ENCODE measurements around the gene ARFGEF2.

Gene ARFGEF2

GRCh38 chr20:48921883-48922820 is 641 bp downstream of the ARFGEF2 start:
- CTCF ChIA-PET = interaction anchor here (1.0 to 1.7 kb wide), 2 partner anchors 265 to 301 kb away, joined by 3 to 6 read pairs; no protein-coding TSS in a partner anchor
- POLR2A ChIA-PET = interaction anchor here (0.6 to 1.4 kb wide), 3 partner anchors 16 to 62 kb away, joined by 3 to 4 read pairs (median 3); no protein-coding TSS in a partner anchor
- TF ChIP-seq FOXM1 (IDR thresholded peaks at IDR 0.05; ENCODE audit: borderline replicate concordance) = no peak
- TF ChIP-seq NFRKB (IDR thresholded peaks at IDR 0.05) = no peak
- no peak for TF ChIP-seq CTBP1 (IDR thresholded peaks at IDR 0.05; ENCODE audit: borderline replicate concordance)
- no peak for DNase-seq (ENCODE audit: extremely low spot score)

- ChIA-PET POLR2A (interaction anchor here (0.7 kb wide), 1 partner anchor 18 kb away, joined by 3 read pairs; no protein-coding TSS in a partner anchor), CTCF (interaction anchor here (1.7 kb wide), 1 partner anchor 266 kb away, joined by 6 read pairs; no protein-coding TSS in a partner anchor)
- no peak for DNase-seq (ENCODE audit: extremely low spot score)
- no peak for TF ChIP-seq HDGF (IDR thresholded peaks at IDR 0.05; ENCODE audit: borderline replicate concordance)
- TF ChIP-seq PKNOX1 (IDR thresholded peaks at IDR 0.05) = no peak
- no peak for TF ChIP-seq SP1 (IDR thresholded peaks at IDR 0.05)
- no peak for TF ChIP-seq SUZ12 (IDR thresholded peaks at IDR 0.05)
- TF ChIP-seq BHLHE40 (IDR thresholded peaks at IDR 0.05; ENCODE audit: borderline replicate concordance) = no peak
- no peak for TF ChIP-seq FOXA1 (IDR thresholded peaks at IDR 0.05)
- no peak for TF ChIP-seq FOXM1 (IDR thresholded peaks at IDR 0.05; ENCODE audit: borderline replicate concordance)
- TF ChIP-seq TARDBP (IDR thresholded peaks at IDR 0.05) = no peak
- no peak for TF ChIP-seq CTBP1 (IDR thresholded peaks at IDR 0.05; ENCODE audit: borderline replicate concordance)
- no peak for TF ChIP-seq FOXK2 (IDR thresholded peaks at IDR 0.05)
- no peak for TF ChIP-seq NFRKB (IDR thresholded peaks at IDR 0.05)
- no peak for TF ChIP-seq LEF1 (IDR thresholded peaks at IDR 0.05; ENCODE audit: borderline replicate concordance)
- TF ChIP-seq ZNF384 (IDR thresholded peaks at IDR 0.05) = no peak
- no peak for TF ChIP-seq ELF4 (IDR thresholded peaks at IDR 0.05)
- TF ChIP-seq L3MBTL2 (conservative IDR thresholded peaks at IDR 0.05) = no peak
- no peak for TF ChIP-seq ARNT (IDR thresholded peaks at IDR 0.05)
Measured at GRCh38 chr20:48923149-48923718, 1.7 kb downstream of the ARFGEF2 start.

DNA sequence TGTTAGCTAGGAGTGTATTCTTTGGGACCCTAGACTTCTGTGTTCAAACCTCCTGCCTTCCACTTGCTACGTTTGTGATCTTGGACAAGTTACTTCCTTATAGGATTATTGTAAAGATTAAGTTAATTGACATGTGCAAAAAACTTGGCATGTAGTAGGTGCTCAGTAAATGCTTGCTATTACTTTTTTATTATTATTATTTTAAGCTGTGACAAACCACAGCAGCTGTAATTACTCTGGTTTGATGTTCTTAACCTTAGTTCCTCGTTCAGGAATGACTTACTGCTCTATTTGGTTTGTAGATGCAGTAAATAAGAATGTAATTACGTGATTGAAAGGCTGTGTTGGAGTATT is 3.2 kb downstream of the ARFGEF2 start:
- POLR2A ChIA-PET = no interaction called here

DNA sequence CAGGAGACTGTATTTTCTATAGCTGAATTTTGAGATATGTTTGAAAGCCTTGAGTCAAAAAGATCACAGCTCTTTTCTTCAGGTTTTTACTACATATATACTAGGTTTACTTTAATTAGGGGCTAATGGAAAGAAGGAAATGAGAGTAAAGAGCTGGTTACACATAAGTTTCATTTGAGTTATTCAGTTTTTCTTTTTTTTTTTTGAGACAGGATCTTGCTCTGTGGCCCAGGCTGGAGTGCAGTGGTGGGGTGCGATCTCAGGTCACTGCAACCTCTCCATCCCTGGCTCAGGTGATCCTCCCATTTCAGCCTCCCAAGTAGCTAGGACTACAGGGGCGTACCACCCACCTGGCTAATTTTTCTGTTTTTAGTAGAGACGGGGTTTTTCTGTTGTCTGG is 4.8 kb downstream of the ARFGEF2 start:
- CTCF ChIA-PET = no interaction called here
- TF ChIP-seq PKNOX1 (IDR thresholded peaks at IDR 0.05) (no peak), HDGF (IDR thresholded peaks at IDR 0.05; ENCODE audit: borderline replicate concordance) (no peak), BHLHE40 (IDR thresholded peaks at IDR 0.05; ENCODE audit: borderline replicate concordance) (no peak), L3MBTL2 (conservative IDR thresholded peaks at IDR 0.05) (no peak), FOXM1 (IDR thresholded peaks at IDR 0.05; ENCODE audit: borderline replicate concordance) (no peak), ZNF384 (IDR thresholded peaks at IDR 0.05) (no peak), TARDBP (IDR thresholded peaks at IDR 0.05) (no peak)
- POLR2A ChIA-PET = no interaction called here
- no peak for DNase-seq (ENCODE audit: extremely low spot score)

More for the DNA sequence above, 3.2 kb downstream of the ARFGEF2 start:
- TF ChIP-seq HDGF (IDR thresholded peaks at IDR 0.05; ENCODE audit: borderline replicate concordance) (no peak), SUZ12 (IDR thresholded peaks at IDR 0.05) (no peak), BHLHE40 (IDR thresholded peaks at IDR 0.05; ENCODE audit: borderline replicate concordance) (no peak)
- DNase-seq (ENCODE audit: extremely low spot score) = no peak
- CTCF ChIA-PET = interaction anchor here (0.6 kb wide), 1 partner anchor 82 kb away, joined by 4 read pairs; no protein-coding TSS in a partner anchor

DNA sequence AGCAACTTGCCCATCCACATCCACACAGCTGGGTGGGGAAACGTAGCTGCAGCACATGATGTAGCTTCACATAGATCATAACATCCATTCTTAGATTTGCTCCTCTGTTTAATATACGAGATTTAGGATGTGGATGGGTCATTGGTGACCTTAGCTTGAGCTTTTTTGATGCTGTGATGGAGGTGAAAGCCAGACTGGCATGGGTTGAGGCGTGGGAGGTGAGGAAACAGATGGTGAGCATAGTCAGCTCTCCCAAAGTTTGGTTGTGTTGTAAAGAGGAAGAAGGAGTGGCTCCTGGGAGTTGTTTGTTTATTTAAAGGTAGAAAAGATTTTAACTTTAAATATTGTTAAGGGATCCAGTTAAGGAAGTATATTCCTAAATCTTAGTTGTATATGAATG is 5.3 kb downstream of the ARFGEF2 start:
- TF ChIP-seq SP1 (IDR thresholded peaks at IDR 0.05) (no peak), FOXK2 (IDR thresholded peaks at IDR 0.05) (no peak), TARDBP (IDR thresholded peaks at IDR 0.05) (no peak), CTBP1 (IDR thresholded peaks at IDR 0.05; ENCODE audit: borderline replicate concordance) (no peak), BHLHE40 (IDR thresholded peaks at IDR 0.05; ENCODE audit: borderline replicate concordance) (no peak), ZNF384 (IDR thresholded peaks at IDR 0.05) (no peak), HDGF (IDR thresholded peaks at IDR 0.05; ENCODE audit: borderline replicate concordance) (no peak), ELF4 (IDR thresholded peaks at IDR 0.05) (no peak), SUZ12 (IDR thresholded peaks at IDR 0.05) (no peak), PKNOX1 (IDR thresholded peaks at IDR 0.05) (no peak), L3MBTL2 (conservative IDR thresholded peaks at IDR 0.05) (no peak), NFRKB (IDR thresholded peaks at IDR 0.05) (no peak), ARNT (IDR thresholded peaks at IDR 0.05) (no peak), FOXA1 (IDR thresholded peaks at IDR 0.05) (no peak), LEF1 (IDR thresholded peaks at IDR 0.05; ENCODE audit: borderline replicate concordance) (no peak), FOXM1 (IDR thresholded peaks at IDR 0.05; ENCODE audit: borderline replicate concordance) (no peak)
- CTCF ChIA-PET = no interaction called here
- DNase-seq (ENCODE audit: extremely low spot score) = no peak

More for the DNA sequence above, 5.3 kb downstream of the ARFGEF2 start:
- POLR2A ChIA-PET = no interaction called here

All from HEK293T (cell line).